Amniotic epithelial cell (primary cell): ENCODE results near the gene SPCS1.
A peak's percentile ranks its signal among the peaks of the same experiment; 100 is the strongest.

Experiments
- DNase-seq: peaks from one replicate; pipeline ENCODE4 v3.0.0-alpha.2; 2010; ENCODE audit warnings: low read depth

Gene SPCS1

DNA sequence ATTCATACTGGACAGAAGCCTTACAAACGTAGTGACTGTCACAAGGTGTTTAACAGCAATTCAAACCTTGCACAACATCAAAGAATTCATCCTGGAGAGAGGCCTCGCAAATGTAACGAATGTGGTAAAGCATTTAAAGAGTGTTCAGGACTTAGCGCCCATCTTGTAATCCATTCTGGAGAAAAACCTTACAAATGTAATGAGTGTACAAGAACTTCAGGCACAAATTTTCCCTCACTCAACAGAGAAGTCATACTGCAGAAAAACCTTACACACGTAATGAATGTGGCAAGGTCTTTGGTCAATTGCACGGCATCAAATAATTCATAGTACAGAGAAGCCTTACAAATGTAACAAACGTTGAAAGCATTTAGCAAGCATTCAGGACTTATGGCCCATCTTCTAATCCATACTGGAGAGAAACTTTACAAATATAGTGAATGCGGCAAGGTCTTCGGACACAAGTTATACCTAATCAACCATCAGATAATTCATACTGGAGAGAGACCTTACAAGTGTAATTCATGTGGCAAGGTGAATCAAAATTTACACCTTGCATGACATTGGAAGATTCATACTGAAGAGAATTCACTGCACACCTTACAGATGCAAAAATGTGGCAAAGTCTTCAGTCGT, 27.5 kb downstream of the SPCS1 start:
- DNase-seq = no peak

DNA sequence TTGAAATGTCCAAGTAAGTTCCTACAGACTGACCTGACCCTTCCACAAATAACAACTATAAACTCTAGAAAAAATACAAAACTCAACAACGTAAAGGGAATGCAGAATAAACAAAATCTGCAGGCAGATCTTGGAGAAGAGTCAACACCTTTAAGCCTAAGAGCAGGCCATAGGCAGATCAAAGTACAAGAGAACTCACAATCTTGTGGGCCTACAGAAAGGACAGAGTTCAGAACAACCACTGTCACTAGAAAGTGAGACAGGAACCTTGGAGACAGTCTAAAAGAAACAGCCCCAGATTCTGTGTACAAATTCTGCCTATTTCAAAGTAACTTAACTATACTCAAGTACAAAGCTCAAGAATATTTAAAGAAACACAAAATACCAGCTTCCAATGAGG, 33.8 kb downstream of the SPCS1 start:
- DNase-seq = no peak

DNA sequence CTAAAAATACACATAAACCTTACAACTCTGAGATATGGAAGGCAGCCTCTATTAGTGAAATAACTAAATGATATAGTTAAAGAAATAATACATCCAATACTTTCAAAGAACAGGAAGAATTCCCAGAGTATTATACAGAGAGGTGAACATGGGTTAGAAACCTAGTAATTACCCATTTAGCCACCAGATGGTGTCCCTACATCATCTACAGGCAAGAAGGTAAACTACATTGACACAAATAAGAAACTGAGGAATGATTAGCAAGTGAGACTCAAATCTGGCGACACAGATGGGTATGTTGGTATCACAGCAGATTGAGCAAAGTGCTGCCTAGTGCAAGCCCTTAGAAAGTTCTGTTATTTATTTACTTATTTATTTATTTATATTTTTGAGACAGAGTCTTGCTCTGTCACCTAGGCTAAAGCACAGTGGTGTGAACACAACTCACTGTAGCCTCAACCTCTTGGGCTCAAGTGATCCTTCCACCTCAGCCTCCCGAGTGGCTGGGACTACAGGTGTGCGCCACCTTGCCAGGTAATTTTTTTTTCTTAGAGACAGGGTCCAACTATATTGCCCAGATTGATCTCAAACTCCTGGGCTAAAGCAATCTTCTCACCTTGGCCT, 36.6 kb downstream of the SPCS1 start:
- peak; percentile 33 for DNase-seq

DNA sequence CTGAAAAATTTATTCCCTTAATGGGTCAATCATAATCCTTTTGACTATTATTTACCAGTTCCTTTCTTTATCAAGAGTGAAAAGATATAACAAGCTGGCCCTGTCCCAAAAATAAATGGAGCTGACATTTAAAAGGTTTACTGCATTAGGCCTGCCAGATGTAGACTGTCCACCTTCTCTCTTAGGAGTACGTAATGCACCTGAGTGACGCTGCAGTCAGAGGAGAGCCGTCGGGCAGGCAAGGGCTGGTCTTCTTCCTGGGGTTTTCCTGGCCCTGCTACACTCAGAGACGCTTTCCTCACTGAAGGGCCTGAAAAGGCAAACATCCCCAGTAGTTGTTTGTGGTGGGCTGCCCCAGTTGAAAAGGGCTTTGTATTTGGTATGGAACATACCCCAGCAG, 37.2 kb downstream of the SPCS1 start:
- DNase-seq = no peak

DNA sequence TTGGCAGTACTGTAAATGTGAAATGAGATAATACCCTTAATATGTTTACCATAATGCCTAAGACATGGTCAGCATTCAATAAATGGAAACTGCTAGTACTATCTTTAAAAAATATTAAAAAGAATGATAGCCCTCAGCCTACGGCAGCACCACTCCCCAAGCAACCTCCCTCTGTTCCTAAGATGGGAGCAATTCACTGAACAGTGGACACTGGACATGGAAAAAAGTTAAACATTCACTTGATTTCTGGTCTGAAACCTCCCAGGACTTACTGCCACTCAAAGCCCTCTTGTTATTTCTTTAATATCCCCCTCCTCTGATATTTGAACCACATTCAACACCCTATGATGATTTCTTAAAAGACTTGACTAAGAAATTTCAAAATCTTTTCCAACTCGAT, 37.8 kb downstream of the SPCS1 start:
- no peak for DNase-seq

DNA sequence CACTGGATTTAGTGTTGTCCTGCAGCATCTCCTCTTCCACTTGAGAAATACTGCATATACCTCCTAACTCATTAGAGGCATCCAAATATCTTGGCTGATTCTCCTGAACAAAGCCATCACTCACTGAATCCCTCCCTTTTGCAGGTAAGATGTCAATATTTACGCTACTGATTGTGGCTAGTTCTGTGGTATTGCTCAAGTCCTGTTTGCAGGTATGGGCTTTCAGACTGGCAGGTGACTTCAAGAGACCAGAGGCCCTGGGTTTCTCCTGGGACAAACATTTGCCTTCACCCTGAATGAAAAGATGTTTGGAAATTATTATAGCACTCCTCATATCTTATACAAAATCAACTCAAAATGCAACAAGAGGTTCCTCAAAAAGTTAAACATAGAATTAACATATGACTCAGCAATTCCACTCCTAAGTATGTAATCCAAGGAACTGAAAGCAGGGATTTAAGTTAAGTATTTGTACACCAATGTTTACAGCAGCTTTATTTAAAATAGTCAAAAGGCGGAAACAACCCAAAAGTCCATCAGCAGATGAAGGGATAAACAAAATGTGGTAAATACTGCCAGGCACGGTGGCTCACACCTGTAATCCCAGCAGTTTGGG, 46.2 kb downstream of the SPCS1 start:
- DNase-seq = peak; percentile 17

DNA sequence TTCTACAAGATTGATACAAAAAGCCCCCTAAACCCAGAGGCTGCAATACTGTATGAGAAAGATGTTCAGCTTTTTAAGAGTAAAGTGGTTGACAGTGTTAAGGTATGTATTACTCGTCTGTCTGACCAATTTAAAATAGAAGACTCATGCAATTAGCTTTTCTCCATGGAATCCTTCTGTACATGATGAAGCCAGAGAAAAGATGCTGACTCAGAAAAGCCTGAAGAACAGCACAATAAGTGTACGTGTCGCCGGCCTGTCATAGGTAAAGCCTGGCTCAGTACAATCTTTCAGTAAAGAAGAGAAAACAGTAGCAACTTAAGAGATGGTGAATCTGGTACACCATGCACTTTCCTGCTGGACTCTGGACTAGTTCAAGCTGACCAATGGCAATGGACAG, 48.5 kb downstream of the SPCS1 start:
- DNase-seq = no peak

DNA sequence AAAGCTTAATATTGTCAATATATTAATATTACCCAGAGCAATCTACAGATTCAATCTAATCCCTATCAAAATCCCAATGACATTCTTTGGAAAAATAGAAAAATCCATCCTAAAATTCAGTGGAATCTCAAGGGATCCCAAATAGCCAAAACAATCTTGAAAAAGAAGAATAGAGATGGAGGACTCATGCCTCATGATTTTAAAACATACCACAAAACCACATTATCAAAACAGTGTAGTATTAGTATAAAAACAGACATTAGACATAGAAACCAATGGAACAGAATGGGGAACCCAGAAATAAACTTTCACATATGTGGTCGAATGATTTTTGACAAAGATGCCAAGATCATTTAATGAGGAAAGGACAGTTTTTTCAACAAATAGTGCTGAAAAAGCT, 50.2 kb downstream of the SPCS1 start:
- no peak for DNase-seq
